Duodenal mucosa (tissue), 2 donors: ENCODE measurements around the gene FOSL1.
A peak's percentile ranks its signal among the peaks of the same experiment; 100 is the strongest.

Experiments
- H3K27ac ChIP-seq: one replicate; pipeline ENCODE4 v1.7.0; 2013; ENCODE audit warnings: low read depth, low read length
- H3K27me3 ChIP-seq, 2 donors: one replicate each; pipeline ENCODE4 v1.7.0; 2013; ENCODE audit warnings: low read length in 2 of 2, control low read depth in 1 of 2; ENCODE audit not compliant: insufficient read depth in 2 of 2, control insufficient read depth in 1 of 2
- H3K36me3 ChIP-seq, 2 donors: one replicate each; pipeline ENCODE4 v1.7.0; 2013; ENCODE audit warnings: low read length in 2 of 2, control low read depth in 1 of 2; ENCODE audit not compliant: insufficient read depth in 2 of 2, control insufficient read depth in 1 of 2
- H3K4me1 ChIP-seq, 2 donors: one replicate each; pipeline ENCODE4 v1.7.0; 2013; ENCODE audit warnings: low read length in 2 of 2, control low read depth in 1 of 2; ENCODE audit not compliant: insufficient read depth in 2 of 2, control insufficient read depth in 1 of 2
- H3K4me3 ChIP-seq, 2 donors: one replicate each; pipeline ENCODE4 v1.7.0; 2013; ENCODE audit warnings: low read length in 2 of 2, low read depth in 1 of 2
- H3K9ac ChIP-seq, 2 donors: one replicate each; pipeline ENCODE4 v1.7.0; 2013; ENCODE audit warnings: low read length in 2 of 2, low read depth in 1 of 2
- H3K9me3 ChIP-seq, 2 donors: one replicate each; pipeline ENCODE4 v1.7.0; 2013; ENCODE audit warnings: low read length in 2 of 2, control low read depth in 1 of 2; ENCODE audit not compliant: control insufficient read depth in 1 of 2

FOSL1 gene

DNA sequence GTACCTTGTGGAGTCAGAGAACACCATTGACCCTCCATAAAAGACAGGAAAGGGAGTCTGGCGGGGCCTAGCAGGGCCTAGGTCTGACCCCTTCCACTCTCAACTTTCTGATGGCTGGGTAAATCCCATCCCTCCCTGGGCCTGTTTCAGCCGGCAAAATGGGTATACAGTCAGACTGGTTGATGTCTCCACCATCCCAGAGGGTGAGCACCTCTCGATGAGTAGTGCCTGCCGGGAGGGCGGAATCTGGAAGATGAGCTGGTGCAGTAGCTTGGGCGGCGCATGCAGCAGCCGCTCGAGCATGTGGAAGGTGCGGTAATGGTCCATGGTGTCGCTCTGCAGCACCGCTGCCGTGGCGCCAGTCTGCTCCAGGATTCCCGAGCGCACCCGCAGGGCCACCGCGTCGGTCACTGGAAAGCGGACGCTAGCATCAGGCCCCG is 12.4 kb downstream of the FOSL1 start:
- H3K4me1 ChIP-seq = peaks cover 46 to 63% of the 10 kb centered on the region in 2 donors

DNA sequence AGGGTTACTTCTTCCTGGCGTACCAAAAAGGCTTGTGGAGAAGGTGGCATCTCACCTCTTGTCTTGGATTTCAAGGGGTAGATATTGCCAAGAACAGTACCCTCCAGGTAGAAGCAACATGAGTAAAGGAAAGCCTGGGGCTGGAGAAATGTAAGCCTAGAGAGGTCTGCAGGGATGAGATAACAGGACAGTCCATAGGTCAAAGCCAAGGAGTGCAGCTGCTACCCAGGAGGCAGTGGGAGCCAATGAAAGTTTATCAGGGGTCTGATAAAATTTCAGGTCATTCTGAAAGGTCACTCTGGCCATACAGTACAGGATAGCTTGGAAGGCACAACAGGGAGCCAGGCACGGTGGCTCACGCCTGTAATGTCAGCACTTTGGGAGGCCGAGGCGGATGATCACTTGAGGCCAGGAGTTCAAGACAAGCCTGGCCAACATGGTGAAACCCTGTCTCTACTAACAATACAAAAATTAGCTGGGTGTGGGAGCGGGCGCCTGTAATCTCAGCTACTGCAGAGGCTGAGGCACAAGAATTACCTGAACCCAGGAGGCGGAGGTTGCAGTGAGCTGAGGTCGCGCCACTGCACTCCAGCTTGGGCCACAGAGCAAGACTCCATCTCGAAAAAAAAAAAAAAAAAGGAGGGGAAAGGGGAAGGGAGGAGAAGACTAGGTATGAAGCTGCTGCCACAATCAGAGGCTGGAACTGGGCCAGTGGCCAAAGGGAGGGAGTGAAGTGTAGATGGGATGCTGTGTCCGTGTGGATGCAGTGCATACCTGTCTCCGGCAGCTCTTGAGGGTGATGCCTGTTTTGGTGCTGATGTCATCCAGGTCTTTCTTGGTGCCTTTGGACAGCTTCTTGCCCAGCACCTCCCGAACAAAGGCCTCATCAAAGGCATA is 13.1 kb downstream of the FOSL1 start:
- H3K36me3 ChIP-seq = peaks cover 15 to 32% of the 10 kb centered on the region in 2 donors
- peaks cover 45 to 56% of the 10 kb centered on the region in 2 donors for H3K4me1 ChIP-seq
- peak overlapping the region; percentile 91 for H3K27ac ChIP-seq
- no peaks in the 10 kb centered on the region for H3K9me3 ChIP-seq
- peak overlapping the region; percentile 73 to 82 for H3K9ac ChIP-seq
- H3K4me3 ChIP-seq = peak overlapping the region; percentile 81 to 85
- H3K27me3 ChIP-seq = peaks cover 0 to 3% of the 10 kb centered on the region in 2 donors

More for the DNA sequence above, 12.4 kb downstream of the FOSL1 start:
- H3K36me3 ChIP-seq = peaks cover 15 to 26% of the 10 kb centered on the region in 2 donors
- H3K27me3 ChIP-seq = peaks cover 0 to 3% of the 10 kb centered on the region in 2 donors
- H3K27ac ChIP-seq = peak overlapping the region; percentile 91
- H3K9me3 ChIP-seq = no peaks in the 10 kb centered on the region
- peak overlapping the region; percentile 81 to 85 for H3K4me3 ChIP-seq
- H3K9ac ChIP-seq = peak overlapping the region; percentile 73 to 82

DNA sequence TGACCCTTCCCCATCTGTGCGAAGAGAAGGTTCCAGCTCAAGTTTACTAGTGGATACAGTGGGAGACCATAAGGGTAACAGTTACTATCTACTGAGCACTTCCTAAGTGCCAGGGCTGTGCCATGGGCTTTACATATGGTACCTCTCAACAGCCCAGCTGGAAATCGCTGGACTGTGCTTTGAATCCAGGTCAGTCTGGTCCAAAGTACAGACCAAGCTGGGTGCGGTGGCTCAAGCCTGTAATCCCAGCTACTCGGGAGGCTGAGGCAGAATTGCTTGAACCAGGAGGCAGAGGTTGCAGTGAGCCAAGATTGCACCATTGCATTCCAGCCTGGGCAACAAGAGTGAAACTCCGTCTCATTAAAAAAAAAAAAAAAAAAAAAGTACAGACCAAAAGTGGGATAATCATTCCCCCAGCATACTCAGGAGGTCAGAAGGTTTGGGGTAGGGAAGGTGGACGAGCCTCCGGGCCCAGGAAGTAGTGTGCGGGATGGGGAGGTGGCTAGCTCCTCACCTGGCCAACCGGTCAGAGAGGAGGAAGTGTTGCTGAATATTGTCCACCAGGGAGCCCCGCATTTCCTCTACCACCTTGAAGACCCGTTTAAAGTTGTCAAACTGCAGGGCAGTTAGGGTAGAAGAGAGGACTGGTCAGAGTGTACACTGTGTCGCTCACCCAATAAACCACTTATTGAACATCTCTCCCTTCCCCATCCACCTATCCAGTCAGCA is 14.2 kb downstream of the FOSL1 start:
- H3K27me3 ChIP-seq = no peaks in the 10 kb centered on the region
- no peak overlapping the region for H3K4me3 ChIP-seq
- no peaks in the 10 kb centered on the region for H3K9me3 ChIP-seq
- H3K27ac ChIP-seq = no peak overlapping the region
- peaks cover 36 to 45% of the 10 kb centered on the region in 2 donors for H3K4me1 ChIP-seq
- peaks cover 15 to 32% of the 10 kb centered on the region in 2 donors for H3K36me3 ChIP-seq
- no peak overlapping the region for H3K9ac ChIP-seq

DNA sequence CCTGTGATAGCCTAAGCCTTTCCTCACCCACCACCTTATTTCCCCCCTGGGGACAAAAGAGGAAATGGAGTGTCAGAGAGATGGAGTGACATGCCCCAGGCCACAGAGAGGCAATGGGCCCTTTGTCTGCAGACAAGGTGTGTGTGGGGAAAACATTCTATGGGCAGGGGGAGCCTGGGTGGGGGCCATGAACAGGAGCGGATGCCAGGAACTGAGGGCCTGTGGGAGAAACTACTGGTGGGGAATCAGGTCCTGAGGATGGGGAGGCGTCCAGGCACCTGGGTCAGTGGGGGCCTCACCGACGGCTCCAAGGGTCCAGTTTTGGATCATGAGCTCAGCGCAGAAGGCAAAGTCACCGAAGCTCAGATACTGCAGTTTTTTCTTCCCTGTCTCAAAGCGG is 15.0 kb downstream of the FOSL1 start:
- Histone ChIP-seq H3K27me3 (no peaks in the 10 kb centered on the region), H3K9me3 (no peaks in the 10 kb centered on the region), H3K27ac (no peak overlapping the region), H3K36me3 (peaks cover 15 to 32% of the 10 kb centered on the region in 2 donors), H3K4me1 (peaks cover 36 to 43% of the 10 kb centered on the region in 2 donors), H3K9ac (no peak overlapping the region), H3K4me3 (no peak overlapping the region)

DNA sequence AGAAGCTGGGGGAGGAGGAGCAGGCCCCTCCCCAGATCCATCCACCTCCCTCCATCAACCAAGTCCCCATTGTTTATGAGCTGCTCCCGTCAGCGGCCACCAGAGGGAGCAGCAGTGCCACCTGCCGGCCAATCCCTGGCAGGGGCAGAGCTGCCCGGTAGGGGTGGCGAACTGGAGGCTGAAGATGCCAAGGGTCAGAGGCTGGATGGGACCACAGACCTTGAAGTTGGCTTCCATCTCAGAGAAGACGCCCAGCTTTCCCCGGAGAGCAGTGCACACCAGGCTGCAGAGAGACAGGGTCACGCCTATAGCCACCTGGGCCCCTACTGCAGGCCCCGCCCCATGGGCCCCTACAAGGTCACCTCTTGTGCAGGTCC is 15.5 kb downstream of the FOSL1 start:
- Histone ChIP-seq H3K27ac (no peak overlapping the region), H3K36me3 (peaks cover 15 to 32% of the 10 kb centered on the region in 2 donors), H3K27me3 (no peaks in the 10 kb centered on the region), H3K9ac (no peak overlapping the region), H3K4me3 (peak overlapping the region in 1 of 2 donors; percentile 7), H3K9me3 (no peaks in the 10 kb centered on the region), H3K4me1 (peaks cover 31 to 38% of the 10 kb centered on the region in 2 donors)

DNA sequence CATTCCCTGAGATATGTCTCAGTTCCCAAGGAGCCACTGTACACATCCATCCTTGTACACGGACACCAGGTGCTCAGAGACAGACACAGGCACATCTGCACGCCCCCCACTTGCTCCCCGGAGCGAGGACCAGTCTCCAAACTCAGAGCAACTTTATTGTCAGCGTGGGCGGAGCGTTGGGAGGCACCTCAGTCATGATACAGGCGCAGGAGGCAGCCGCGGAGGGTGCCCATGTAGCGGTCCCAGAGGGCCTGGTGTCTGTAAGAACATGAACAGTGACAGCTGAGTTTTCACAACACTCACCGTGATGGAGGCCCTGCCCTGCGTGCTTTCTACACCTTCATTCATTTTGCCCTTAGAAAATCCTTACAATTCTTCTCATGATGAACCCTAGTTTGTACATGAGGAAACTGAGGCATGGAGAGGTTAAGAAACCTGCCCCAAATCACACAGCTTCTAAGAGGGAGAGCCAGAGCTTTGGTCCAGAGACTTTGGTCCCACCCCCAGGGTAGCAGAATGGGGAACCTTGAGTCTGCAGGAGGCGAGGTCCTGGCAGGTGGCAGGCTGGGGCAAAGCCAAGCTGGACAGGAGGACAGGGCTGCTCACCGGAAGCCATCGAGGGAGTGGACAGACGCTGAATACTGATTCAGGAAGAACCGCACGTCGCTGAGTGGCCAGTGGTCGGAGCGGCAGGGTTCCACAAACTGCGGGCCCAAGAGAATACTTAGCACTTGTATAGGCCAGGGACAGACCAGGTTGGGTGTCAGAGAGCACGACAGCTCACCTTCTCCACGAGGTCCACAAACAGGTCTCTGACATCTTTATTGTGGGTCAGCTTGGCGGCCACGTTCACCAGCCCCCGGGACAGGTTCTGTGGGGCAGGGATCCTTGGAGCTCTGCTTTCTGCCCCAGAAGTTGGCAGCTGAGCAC is 16.1 kb downstream of the FOSL1 start:
- no peak overlapping the region for H3K4me3 ChIP-seq
- H3K36me3 ChIP-seq = peaks cover 15 to 32% of the 10 kb centered on the region in 2 donors
- H3K4me1 ChIP-seq = peaks cover 25 to 32% of the 10 kb centered on the region in 2 donors
- no peak overlapping the region for H3K9ac ChIP-seq
- no peaks in the 10 kb centered on the region for H3K9me3 ChIP-seq
- no peaks in the 10 kb centered on the region for H3K27me3 ChIP-seq
- H3K27ac ChIP-seq = no peak overlapping the region

DNA sequence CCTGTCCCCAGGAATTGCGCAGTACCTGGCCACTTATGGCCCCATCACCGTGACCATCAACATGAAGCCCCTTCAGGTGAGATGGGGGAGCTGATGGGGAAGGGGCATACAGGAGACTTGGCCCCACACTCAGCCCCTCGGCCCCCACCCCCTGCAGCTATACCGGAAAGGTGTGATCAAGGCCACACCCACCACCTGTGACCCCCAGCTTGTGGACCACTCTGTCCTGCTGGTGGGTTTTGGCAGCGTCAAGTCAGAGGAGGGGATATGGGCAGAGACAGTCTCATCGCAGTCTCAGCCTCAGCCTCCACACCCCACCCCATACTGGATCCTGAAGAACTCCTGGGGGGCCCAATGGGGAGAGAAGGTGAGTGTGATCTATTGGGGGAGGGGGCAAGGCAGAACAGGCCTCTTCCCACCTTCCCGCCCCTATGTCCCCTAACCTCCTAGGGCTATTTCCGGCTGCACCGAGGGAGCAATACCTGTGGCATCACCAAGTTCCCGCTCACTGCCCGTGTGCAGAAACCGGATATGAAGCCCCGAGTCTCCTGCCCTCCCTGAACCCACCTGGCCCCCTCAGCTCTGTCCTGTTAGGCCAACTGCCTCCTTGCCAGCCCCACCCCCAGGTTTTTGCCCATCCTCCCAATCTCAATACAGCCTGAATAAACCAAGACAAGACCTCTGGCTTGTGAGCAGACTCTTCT is 17.0 kb downstream of the FOSL1 start:
- peaks cover 15 to 32% of the 10 kb centered on the region in 2 donors for H3K36me3 ChIP-seq
- H3K4me1 ChIP-seq = peaks cover 21 to 26% of the 10 kb centered on the region in 2 donors
- no peak overlapping the region for H3K9ac ChIP-seq
- no peaks in the 10 kb centered on the region for H3K9me3 ChIP-seq
- no peak overlapping the region for H3K4me3 ChIP-seq
- no peaks in the 10 kb centered on the region for H3K27me3 ChIP-seq
- no peak overlapping the region for H3K27ac ChIP-seq

DNA sequence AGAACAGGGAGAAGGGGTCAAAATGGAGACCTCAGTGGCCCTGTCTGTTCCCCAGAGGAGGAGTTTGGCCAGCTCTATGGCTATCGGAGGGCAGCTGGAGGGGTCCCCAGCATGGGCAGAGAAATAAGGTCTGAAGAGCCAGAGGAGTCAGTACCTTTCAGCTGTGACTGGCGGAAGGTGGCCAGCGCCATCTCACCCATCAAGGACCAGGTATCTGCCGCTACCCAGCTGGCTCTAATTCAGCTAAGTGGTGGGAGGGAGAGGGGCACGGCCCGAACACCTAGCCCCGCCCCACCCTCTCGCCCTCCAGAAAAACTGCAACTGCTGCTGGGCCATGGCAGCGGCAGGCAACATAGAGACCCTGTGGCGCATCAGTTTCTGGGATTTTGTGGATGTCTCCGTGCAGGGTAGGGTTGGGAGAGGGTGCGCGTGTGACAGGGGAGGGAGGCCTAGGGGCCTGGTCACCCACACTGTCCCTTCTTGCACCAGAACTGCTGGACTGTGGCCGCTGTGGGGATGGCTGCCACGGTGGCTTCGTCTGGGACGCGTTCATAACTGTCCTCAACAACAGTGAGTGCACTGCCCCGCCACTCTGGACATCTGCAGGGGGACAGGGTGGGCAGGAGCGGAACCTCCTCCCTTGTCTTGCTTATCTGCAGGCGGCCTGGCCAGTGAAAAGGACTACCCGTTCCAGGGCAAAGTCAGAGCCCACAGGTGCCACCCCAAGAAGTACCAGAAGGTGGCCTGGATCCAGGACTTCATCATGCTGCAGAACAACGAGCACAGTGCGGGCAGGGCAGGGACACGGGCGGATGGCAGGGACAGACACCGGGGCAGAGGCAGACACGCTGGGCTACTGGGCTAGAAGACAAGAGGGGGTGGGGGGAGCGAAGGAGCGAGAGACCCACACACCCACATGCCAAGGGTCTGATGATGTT is 17.8 kb downstream of the FOSL1 start:
- Histone ChIP-seq H3K27me3 (no peaks in the 10 kb centered on the region), H3K4me3 (no peak overlapping the region), H3K9me3 (no peaks in the 10 kb centered on the region), H3K9ac (no peak overlapping the region), H3K27ac (no peak overlapping the region), H3K4me1 (peaks cover 16 to 19% of the 10 kb centered on the region in 2 donors), H3K36me3 (peaks cover 15 to 32% of the 10 kb centered on the region in 2 donors)
